NCI-H1694 (cell line): ENCODE measurements around the gene FAM118B.
"Not testable (repeated sequence)": the region's sequence is repeated elsewhere in the genome, so short reads cannot be mapped to it uniquely, and the experiment has no call there.

Source experiments
- DNase-seq: peaks from one replicate; lab custom pipeline; 2025; lab: John Stamatoyannopoulos, UW

The FAM118B gene

DNA sequence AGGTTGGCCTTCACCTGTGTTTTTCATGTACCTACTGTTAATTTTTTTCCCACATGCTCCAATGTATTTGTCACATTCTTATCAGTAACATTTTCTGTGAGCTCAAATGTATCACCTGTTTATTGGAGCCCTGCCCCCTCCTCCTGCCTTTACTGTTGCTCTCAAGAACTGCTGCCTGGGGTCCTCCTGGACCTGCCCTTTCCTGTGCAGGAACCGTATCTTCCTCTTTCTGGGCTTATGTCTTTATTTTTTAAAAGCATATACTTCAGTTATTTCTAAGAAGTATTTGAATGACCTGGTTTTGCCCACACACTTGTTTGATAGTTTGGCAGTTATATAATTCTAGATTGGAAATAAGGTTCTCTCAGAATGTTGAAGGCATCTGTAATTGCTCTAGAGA, 5.9 kb downstream of the FAM118B start:
- DNase-seq = no peak

GRCh38 chr11:126219547-126219946, 8.0 kb downstream of the FAM118B start:
- DNase-seq = no peak

DNA sequence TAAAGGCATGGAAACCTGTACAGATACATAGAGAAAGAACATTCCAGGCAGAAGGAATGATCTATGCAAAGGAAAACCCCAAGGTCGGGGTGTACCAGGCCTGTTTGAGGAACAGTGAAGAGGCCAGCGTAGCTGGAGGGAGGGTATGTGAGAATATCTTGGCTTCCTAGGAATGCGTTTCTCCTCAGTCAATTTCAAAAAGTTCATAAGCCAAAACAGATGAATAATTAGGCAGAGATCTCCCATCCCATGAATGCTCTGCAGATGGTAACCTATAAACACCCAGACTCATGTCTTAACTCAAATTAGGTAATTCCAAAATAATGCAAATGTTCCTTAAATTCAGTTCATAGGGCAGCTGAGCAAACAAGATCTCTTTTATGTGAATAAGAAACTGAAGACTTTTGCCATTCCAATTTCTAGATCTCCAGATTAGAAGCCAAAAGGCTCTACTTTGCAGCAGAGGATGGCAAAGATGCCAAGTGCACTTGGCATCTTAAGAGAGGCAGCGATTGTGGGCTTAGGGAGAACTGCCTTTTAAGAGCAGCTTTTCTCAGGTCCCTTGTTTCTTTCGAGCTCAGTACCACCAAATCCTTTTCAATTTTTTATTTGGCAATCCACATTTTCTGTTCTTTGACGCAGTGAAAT, 13.2 kb downstream of the FAM118B start:
- no peak for DNase-seq

DNA sequence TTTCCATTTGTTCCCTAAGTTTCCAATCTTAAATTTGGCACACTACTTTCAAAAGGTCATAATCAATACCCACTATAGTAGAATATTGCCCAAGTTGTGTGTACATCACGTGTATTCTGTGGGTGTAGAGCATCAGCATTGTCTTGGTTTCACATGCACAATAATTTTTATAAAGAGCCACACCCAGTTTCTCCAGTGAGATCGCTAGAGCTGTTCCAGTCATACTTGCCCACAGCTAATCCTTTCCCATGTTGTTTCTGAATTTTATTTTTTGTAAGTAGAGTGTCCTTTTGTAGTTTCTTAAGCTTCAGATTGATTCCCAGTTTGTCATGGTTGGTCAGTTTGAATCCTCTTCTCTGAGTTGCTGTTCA, 13.7 kb downstream of the FAM118B start:
- no peak for DNase-seq

GRCh38 chr11:126226334-126227084, 14.9 kb downstream of the FAM118B start:
- DNase-seq = no peak

GRCh38 chr11:126229858-126230540, 18.4 kb downstream of the FAM118B start:
- no peak for DNase-seq

DNA sequence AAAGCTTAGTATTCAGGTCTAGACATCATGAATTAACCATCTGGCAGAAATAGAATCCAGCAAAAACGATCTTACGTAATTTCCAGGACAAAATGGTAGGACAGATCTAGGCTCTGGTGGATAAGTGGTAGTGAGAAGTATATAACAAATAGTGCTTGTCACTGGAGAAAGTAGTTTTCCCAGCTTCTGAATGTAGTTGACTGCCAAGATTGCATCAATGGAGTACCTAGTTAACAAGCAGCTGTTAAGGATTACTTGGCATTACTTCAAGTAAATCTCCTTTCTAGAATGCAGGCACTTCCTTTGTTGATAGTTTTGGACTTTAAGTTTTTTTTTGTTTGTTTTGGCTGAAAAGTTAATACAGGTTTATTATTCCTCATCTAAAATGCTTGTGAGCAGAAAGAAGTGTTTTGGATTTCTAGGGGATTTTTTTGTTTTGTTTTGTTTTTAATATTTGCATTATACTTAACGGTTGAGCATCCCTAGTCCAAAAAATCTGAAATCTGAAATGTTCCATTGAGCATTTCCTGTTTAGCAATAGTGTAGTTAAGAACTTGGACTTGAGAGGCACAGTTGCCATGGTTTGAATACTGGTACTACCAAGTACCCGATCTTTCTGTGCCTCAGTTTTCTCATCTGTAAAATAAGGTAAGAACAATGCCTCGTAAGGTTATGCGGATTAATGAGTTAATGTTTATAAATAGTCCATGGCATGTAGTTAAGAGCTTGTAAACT, 20.3 kb downstream of the FAM118B start:
- DNase-seq = no peak

DNA sequence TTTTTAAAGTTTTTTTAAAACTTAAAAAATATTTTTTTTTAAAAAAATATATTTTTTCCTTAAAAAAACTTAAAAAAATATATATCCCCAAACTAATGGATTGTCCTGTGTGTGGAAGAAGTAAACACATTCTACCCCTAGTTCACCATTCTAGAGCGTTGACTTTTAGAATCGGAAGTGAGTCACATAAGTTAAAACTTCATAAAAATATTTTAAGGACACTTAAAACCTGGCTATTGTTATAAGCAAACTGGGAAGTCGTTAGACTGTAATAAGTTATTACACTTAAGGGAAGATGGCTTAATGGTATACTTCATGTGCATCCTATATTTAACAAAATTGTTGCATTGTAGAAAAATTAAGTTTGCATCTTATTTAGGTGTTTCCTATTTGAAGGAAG, 21.1 kb downstream of the FAM118B start:
- DNase-seq = no peak

GRCh38 chr11:126233391-126233790, 21.8 kb downstream of the FAM118B start:
- no peak for DNase-seq

DNA sequence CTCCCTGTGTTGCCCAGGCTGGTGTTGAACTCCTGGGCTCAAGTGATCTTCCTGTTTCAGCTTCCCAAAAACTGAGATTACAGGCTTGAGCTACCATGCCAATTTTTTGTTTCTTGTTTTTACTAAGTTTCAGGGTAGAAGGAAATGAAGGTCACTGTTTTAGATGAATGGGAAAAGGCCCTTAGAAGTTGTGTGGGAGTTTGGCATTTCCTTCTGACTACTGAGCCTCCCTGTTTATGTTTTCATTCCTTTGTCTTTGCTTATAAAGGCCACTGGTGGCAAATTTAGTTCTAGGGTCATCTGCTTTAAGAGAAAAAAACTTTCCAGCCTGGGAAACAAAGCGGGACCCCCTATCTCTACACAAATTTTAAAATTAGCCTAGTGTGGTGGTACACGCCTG, 35.1 kb downstream of the FAM118B start:
- no peak for DNase-seq

GRCh38 chr11:126253265-126253664, 41.7 kb downstream of the FAM118B start:
- DNase-seq = no peak

DNA sequence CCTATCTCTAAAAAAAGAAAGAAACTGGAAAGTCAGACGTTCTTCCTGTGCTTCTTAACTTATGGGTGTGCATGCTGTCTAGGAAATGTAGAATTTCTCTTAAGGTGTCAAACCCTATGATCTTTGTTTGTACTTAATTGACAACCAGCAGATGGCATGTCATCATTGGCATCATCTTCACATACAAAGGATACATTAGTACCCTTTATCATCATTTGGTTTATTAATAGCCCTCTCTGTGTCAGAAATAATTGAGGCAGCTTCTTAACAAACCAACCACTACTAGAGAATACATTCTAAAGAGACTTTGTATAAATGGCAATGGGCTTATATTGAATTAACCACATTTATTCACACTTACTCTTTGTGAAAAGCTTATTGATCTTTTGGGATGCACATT, 43.2 kb downstream of the FAM118B start:
- DNase-seq = no peak

DNA sequence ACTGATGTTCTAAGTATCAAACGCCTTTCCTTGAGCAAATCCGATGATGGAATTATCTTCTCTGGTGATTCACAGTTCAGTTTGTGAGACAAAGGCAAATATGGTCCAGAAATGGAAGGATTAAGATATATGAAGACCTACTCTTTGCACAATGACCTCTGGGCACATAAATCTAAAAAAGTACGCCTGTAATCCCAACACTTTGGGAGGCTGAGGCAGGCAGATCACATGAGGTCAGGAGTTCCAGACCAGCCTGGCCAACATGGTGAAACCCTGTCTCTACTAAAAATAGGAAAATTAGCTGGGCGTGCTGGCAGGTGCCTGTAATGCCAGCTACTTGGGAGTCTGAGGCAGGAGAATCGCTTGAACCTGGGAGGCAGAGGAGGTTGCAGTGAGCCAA, 43.9 kb downstream of the FAM118B start:
- not testable (repeated sequence) for DNase-seq

DNA sequence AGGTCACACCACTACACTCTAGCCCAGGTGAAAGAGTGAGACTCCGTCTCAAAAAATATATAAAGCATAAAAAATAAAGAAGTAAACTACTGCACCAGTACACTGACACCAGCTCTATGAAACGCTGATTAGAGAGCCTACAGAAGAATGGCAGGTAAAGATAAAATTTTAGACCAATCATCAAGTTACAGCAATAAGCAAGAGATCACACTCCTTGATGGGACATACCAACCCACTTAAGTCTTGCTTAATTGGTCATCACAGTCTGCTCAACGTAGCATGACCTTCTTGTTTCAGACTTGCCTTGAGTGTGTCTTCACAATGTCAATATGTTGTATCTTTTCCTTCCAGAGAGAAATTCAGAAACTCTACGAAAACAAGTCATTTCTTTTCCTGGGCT, 44.6 kb downstream of the FAM118B start:
- DNase-seq = no peak

DNA sequence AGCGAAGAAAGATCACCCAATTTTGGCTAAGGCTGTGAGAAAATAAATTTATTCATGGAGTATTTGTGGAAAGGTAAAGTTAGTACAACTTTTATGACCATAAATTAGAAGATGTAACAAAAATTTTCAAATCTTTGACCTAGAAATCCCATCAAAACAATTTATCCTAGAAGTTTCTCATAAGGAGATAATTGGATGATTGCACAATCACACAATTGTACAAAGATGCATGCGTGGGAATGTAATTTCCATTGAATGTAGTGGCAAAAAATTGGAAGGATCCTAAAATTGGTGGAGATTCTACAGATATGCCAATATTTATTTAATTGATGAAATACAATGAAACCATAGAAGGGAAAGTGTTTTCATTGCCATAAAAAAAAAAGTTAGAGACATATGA, 45.6 kb downstream of the FAM118B start:
- DNase-seq = no peak

GRCh38 chr11:126257764-126258163, 46.2 kb downstream of the FAM118B start:
- no peak for DNase-seq

DNA sequence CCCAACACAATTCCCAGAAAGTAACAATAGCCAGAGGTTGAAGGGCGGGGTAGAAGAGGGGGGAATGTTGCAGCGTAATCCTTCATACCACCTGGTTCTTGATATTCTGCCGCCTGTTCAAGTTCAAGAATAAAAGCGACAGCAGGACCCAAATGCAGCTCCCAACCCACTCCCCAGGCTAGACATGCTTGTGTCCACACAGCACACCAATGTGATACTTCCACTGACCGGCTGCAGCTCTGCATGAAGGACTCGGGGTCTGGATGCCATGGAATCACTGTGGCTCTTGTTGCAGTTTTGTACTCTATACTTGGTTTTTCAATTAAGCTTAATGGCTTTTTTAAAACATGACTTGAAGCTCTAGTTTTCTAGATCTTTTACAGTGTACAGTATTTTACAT, 50.6 kb downstream of the FAM118B start:
- no peak for DNase-seq

DNA sequence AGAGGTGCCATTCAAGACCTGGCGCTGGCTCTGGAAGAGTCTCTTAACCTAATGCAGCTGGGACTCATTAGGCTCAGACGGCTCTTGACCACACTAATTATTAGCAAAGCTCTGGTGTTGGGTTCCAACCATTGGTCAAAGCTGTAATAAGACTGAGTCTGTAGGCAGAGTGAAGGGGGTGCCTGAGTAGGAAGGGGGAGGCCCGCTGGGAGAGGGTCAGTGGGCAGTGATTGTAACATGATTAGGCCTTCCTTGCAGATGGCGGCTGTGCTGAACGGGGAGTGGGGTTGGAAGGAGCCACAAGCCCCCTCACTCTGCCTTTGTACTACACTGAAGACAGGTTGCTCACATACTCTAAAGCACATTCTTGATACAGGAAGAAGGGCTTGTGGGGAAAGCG, 51.9 kb downstream of the FAM118B start:
- no peak for DNase-seq

GRCh38 chr11:126265811-126266210, 54.2 kb downstream of the FAM118B start:
- no peak for DNase-seq

- no peak for DNase-seq
Observed at GRCh38 chr11:126267650-126268049, 56.1 kb downstream of the FAM118B start.

- no peak for DNase-seq
Observed at GRCh38 chr11:126268361-126268707, 56.8 kb downstream of the FAM118B start.

DNA sequence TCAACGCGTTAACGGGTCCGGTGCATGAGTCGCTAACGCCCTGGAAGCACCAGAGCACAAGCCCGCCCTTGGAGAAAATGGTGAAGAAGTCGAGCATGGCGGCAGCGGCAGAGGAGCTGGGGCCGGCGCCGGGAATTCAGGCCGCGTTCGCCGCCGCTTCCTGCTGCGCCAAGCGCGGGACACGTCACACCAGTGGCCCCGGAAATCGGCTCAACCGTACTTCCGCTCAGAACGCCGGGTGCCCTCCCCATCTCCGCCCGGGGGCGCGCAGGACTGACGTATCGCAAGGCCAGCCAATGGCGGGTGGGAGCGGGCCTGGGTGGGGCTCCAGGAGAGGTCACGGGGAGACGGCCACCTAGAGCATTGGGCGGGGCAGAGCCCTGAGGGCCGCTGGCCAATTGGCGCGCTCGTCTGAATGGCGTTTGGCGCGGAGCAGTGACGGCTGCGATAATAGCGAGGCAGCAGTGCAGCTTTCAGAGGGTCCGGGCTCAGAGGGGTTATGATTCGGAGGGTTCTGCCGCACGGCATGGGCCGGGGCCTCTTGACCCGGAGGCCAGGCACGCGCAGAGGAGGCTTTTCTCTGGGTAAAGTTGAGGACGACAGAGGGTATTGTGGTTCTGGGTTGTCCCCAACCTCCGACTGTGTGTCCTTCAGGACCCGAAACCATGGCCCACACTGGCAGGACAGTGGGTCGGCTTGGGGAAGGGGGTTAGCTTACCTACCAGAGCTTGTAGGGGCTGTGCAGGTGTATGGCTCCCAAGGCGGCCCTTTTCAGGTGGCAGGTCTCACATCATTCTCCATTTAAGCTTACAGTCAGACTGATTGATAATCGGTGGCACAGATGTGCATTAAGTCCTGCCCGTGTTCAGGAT, 57.4 kb downstream of the FAM118B start, which contains the start of the genes FOXRED1 and SRPRA:
TSS of gene FOXRED1 (plus strand) at position 447 of the 872 bp plus-strand sequence. CDS start at position 500, 53 bp downstream.
TSS of gene SRPRA (minus strand) at position 188 of the 872 bp plus-strand sequence. CDS start at position 97, 91 bp downstream.
- peak; percentile 72 for DNase-seq
